ENCODE measurements around the gene IGSF23. TPM values are rescaled to one million over a fixed set of nuclear protein-coding genes. Genes with fewer than 3 reads are reported as not detected.

IGSF23 gene
- total and polyA plus RNA-seq, 7 donors = not detected

DNA sequence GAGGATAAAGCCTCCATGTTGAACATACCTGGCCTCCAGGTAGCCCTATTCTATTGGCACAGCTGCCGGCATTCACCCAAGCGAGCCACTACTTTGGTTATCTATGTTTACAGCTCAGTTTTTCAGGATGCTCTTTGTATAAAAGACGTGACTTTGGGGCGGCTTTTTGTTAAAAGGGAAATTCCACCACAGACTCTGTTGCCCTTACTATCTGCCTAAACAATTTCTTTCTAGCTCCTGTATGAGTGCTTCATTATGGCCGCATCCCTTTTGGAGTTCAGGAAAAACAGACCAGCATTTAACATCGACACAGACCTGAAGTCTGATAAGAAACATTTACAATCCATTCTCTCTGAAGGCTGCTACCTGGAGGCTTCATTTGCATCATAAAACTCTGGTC, 9.1 kb upstream of the IGSF23 start:
- Histone ChIP-seq H3K9me3 (no peaks in the 10 kb centered on the region), H3K36me3 (no peaks in the 10 kb centered on the region), H3K4me1 (no peaks in the 10 kb centered on the region), H3K27ac (no peak overlapping the region), H3K27me3 (peaks cover 0 to 11% (median 0%) of the 10 kb centered on the region in 3 donors), H3K4me3 (no peak overlapping the region)
- intact Hi-C loops (cut with DNase I) = no loop called here
- DNase-seq = no peak
- 56 to 69% methylated on average over 6 of the region's 6 CpGs for WGBS, 2 donors
- TF ChIP-seq POLR2AphosphoS5 (IDR thresholded peaks at IDR 0.05) (no peak), POLR2A (IDR thresholded peaks at IDR 0.05) (no peak)
- TF ChIP-seq, protein P1, sequence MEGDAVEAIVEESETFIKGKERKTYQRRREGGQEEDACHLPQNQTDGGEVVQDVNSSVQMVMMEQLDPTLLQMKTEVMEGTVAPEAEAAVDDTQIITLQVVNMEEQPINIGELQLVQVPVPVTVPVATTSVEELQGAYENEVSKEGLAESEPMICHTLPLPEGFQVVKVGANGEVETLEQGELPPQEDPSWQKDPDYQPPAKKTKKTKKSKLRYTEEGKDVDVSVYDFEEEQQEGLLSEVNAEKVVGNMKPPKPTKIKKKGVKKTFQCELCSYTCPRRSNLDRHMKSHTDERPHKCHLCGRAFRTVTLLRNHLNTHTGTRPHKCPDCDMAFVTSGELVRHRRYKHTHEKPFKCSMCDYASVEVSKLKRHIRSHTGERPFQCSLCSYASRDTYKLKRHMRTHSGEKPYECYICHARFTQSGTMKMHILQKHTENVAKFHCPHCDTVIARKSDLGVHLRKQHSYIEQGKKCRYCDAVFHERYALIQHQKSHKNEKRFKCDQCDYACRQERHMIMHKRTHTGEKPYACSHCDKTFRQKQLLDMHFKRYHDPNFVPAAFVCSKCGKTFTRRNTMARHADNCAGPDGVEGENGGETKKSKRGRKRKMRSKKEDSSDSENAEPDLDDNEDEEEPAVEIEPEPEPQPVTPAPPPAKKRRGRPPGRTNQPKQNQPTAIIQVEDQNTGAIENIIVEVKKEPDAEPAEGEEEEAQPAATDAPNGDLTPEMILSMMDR (IDR thresholded peaks at IDR 0.05) = no peak

DNA sequence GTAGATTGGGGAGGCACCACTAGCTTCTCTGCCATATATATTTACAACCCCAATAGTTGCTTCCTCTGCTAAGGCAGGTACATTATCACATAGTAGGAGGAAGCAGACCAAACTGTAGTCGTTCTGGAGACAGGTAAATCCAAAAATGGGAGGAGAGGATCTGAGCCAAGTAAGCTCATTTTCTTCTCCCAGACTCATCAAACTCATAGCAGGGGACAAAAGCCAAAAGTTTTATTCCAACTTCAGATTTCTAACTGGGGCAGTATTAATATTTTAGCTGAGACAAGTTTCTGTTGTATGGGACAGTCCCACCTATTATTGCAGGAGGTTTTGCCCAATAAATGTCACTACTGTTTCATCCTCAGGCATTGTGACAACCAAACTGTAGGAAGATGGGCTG, 7.8 kb upstream of the IGSF23 start:
- WGBS, 2 donors = 55 to 69% methylated on average over 1 of the region's 1 CpG
- Histone ChIP-seq H3K27ac (no peak overlapping the region), H3K27me3 (peaks cover 0 to 11% (median 0%) of the 10 kb centered on the region in 3 donors), H3K4me1 (no peaks in the 10 kb centered on the region), H3K9me3 (no peaks in the 10 kb centered on the region), H3K36me3 (no peaks in the 10 kb centered on the region), H3K4me3 (no peak overlapping the region)
- DNase-seq = no peak
- no peak for TF ChIP-seq EP300 (IDR thresholded peaks at IDR 0.05)
- TF ChIP-seq, protein P1 (IDR thresholded peaks at IDR 0.05) = no peak
- no peak for TF ChIP-seq POLR2AphosphoS5 (IDR thresholded peaks at IDR 0.05)
- TF ChIP-seq POLR2A (IDR thresholded peaks at IDR 0.05) = no peak
- intact Hi-C loops (cut with DNase I) = no loop called here

DNA sequence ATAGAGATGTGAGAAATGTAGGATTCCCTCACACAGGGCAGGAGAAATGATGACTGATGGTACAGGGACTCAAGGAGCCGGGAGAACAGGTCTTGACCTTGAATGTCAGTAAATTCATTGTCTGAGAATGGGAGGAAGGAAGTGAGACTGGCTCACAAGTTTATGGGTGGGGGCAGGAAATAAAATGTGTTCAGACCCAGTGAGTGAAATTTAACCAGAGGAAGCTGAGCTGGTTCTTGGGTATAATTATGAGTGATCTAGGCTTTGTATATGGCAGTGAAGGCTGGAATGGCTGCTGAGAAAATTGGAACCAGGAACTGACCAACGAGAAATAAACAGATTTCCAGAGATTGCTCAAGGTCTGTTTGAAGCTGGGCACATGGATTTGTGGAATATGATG, 6.3 kb upstream of the IGSF23 start:
- DNase-seq = no peak
- H3K4me3 ChIP-seq = no peak overlapping the region
- intact Hi-C loops (cut with DNase I) = no loop called here
- 3 to 12% methylated on average over 2 of the region's 2 CpGs for WGBS, 2 donors
- H3K9me3 ChIP-seq = no peaks in the 10 kb centered on the region
- H3K4me1 ChIP-seq = no peaks in the 10 kb centered on the region
- no peak overlapping the region for H3K27ac ChIP-seq
- H3K36me3 ChIP-seq = no peaks in the 10 kb centered on the region
- peak in 2 of 4 donors; percentile 24 to 40 for TF ChIP-seq POLR2AphosphoS5 (IDR thresholded peaks at IDR 0.05)
- TF ChIP-seq, protein P1 (IDR thresholded peaks at IDR 0.05) = no peak
- H3K27me3 ChIP-seq = peaks cover 0 to 11% (median 0%) of the 10 kb centered on the region in 3 donors

DNA sequence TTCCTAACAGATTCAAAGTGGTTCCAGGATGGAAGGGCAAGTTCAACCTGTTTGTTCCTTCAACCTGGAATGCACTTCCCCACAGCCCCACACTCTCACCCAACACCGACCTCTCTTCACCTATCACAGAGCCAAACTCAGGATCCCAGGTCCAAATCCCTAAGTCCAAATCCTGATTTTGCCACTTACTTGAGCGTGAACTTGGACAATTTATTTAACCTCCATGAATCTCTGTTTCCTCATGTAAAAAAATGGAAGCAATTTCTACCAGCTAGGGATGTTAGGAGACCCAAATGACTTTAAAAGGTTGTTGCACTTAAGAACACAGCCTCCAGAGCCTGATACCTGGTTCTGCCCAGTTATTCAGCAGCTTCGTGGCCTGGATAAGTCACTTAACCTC, 5.4 kb upstream of the IGSF23 start:
- Histone ChIP-seq H3K9me3 (no peaks in the 10 kb centered on the region), H3K4me3 (no peak overlapping the region), H3K27ac (no peak overlapping the region), H3K36me3 (no peaks in the 10 kb centered on the region), H3K4me1 (no peaks in the 10 kb centered on the region), H3K27me3 (peaks cover 0 to 11% (median 0%) of the 10 kb centered on the region in 3 donors)
- no peak for DNase-seq
- no peak for TF ChIP-seq EP300 (IDR thresholded peaks at IDR 0.05)
- no peak for TF ChIP-seq POLR2AphosphoS5 (IDR thresholded peaks at IDR 0.05)
- TF ChIP-seq POLR2A (IDR thresholded peaks at IDR 0.05) = no peak
- TF ChIP-seq, protein P1 (IDR thresholded peaks at IDR 0.05) = no peak
- WGBS, 2 donors = 73 to 81% methylated on average over 3 of the region's 3 CpGs
- intact Hi-C loops (cut with DNase I) = no loop called here

DNA sequence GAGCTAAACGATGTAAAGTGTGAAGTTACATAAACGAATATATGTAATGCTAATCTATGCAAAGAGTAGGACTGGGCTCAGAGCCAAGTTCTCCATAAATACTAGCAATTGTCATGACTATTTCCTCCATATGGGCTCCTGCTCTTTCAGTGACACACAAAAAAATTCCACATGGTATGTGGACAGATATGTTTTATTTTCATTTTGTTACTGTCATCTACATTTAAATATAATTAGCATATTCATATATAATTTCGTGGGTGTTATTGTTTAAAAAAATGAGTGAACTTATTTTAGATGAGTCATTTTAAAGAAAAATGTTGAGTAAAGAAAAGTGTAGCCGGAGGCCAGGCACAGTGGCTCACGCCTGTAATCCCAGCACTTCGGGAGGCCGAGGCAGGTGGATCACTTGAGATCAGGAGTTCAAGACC, 5.0 kb upstream of the IGSF23 start:
- H3K27ac ChIP-seq = no peak overlapping the region
- no peak for TF ChIP-seq POLR2A (IDR thresholded peaks at IDR 0.05)
- TF ChIP-seq POLR2AphosphoS5 (IDR thresholded peaks at IDR 0.05) = no peak
- WGBS, 2 donors = 45 to 53% methylated on average over 7 of the region's 7 CpGs
- H3K4me1 ChIP-seq = no peaks in the 10 kb centered on the region
- no peaks in the 10 kb centered on the region for H3K9me3 ChIP-seq
- no peaks in the 10 kb centered on the region for H3K36me3 ChIP-seq
- intact Hi-C loops (cut with DNase I) = no loop called here
- H3K4me3 ChIP-seq = no peak overlapping the region
- DNase-seq = no peak
- peaks cover 0 to 11% (median 0%) of the 10 kb centered on the region in 3 donors for H3K27me3 ChIP-seq

Data from sigmoid colon (tissue), 7 donors.